ENCODE measurements around the gene RPL19.
A peak's percentile ranks its signal among the peaks of the same experiment; 100 is the strongest.

Gene RPL19

DNA sequence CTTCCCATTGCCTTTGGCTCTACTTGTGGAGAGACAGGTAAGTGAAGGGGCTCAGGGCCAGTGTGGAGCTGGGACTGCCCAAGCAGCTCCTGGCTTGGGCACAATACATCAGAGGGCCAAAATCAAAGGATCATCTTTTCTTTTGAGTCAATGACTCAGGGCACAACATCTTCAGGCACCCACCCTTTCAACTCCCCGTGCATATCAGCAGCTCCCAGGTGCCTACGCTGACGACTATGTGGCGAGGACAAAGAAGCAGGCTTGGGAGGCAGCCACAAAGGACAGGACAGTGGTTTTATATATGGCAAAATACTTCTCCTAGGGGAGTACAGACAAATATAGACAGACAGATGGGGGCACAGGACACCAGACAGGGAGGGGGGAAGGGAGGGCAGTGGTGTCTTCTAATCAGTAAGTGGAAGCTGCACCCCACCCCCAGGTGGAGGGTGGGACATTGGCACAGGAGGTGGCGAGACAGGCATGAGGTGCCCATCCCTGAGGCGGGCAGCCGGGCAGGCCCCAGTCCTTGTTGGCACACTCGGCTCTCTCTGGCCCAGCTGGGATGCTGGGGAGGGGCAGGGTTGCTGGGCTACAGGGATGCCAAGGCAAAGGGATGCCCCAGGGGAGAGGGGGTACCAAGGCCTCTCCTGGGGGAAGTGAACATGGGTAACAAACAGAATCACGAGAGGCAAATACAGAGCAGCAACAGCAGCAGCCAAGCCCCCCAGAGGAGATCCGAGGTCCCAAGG is 26.4 kb upstream of the RPL19 start:
- no peak for DNase-seq

DNA sequence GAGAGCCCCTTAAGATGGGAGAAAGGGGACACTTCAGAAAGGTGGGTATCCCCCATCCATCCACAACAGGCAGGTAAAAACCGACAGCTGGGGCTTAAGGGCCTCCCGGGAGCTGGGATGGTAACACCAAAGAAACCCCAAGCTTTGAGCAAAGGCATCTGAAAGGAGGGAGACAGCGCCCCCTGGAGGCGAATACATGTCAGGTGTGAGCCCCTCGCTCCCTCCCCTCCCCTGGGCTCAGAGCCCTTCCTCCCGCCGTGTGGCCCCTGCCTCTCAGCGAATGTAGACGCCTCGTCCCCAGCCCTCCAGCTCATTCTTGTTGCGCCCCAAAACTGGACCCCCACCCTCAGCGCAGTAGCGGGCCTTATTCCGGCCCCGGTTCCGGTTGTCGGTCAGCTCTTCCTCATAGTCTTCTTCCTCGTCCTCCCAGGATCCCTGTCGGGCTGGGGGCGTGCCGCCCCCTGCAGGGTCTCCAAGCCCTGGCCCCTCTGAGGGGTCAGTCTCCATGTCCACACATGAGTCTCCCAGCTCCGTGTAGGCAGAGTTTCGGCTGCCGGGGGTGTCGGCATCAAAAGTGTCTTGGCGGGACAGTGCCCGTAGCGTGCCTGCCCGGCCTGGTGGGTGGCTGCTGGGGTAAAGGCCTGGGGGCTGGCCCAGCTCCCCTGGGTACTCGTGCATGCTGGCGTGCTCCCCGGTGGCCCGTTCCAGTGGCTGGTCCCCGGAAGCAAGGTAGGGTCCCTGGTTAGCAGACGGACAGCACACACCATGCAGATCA is 25.0 kb upstream of the RPL19 start:
- peak; percentile 38 for DNase-seq

- DNase-seq = no peak
These were observed 24.4 kb upstream of the RPL19 start for GRCh38 chr17:39175695-39176093.

DNA sequence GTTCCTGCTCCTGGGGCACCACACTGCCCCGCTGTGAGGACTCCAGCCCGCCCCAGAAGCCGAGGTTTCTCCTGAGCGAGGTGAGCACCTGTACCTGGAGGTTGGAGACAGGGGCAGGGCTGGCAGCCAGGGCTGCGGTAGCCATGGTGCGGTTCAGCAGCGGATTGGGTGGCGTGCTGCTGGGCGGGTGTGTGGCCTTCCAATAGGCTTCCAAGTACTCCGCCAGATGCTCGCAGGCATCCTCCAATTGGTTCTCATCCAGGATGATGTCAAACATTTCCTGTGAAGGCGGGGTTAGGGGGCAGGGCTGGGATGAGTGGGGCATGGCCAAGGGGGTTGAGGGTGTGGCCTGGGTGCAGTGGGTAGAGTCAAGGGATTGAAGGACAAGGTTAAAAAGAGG is 22.8 kb upstream of the RPL19 start:
- peak; percentile 89 for DNase-seq

DNA sequence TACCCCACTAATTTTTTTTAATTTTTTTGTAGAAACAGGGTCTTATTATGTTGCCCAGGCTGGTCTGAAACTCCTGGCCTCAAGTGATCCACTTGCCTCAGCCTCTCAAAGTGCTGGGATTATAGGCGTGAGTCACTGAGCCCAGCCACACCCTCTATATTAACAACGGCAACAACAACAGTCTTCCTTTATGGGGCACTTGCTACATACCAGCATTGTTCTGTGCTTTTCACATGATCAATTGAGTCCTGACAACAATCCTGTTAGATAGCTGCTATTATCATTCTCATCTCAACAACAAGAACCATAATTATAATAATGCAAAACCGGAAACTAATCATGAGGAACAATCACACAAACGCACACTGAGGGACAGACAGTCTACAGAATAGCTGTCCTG is 21.5 kb upstream of the RPL19 start:
- DNase-seq = no peak

- DNase-seq = no peak
These were observed 18.8 kb upstream of the RPL19 start for GRCh38 chr17:39181303-39181702.

DNA sequence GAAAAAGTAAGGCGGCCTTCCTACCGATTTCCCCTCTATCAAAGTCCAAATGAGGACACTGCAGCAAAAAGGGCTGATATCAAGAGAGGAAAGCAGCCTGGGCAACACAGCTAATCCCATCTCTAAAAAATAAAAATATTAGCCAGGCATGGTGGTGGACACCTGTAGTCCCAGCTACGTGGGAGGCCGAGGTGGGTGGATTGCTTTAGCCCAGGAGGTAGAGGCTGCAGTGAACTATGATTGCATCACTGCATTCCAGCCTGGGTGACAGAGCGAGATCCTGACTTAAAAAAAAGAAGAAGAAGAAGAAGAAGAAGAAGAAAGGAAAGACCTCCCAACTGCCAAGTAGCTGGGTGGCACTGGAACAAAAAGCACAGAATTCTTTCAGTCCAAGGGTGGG is 17.0 kb upstream of the RPL19 start:
- DNase-seq = no peak

- no peak for DNase-seq
These were observed 16.4 kb upstream of the RPL19 start for GRCh38 chr17:39183720-39184119.

- no peak for DNase-seq
These were observed 13.5 kb upstream of the RPL19 start for GRCh38 chr17:39186481-39187002.

- DNase-seq = no peak
These were observed 12.8 kb upstream of the RPL19 start for GRCh38 chr17:39187152-39187830.

- no peak for DNase-seq
These were observed 8.2 kb upstream of the RPL19 start for GRCh38 chr17:39191750-39192510.

DNA sequence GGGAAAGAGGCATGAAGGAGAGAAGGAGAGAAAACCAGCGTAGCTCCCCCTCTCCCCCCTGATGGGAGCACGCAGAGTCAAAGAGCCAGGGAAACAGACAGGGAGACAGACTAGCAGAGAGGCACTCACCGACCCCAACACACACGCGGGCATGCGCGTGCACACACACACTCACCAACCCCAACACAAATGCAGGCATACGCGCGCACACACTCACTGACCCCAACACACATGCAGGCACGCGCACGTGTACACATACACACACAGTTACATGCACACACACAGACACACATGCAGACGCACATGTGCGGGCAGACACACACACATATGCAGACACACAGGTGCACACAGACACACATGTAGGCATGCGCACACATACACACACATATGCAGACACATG is 7.2 kb upstream of the RPL19 start:
- DNase-seq = no peak

GRCh38 chr17:39193346-39193745 is 6.7 kb upstream of the RPL19 start:
- no peak for DNase-seq

- DNase-seq = no peak
These were observed 5.7 kb upstream of the RPL19 start for GRCh38 chr17:39194089-39194984.

DNA sequence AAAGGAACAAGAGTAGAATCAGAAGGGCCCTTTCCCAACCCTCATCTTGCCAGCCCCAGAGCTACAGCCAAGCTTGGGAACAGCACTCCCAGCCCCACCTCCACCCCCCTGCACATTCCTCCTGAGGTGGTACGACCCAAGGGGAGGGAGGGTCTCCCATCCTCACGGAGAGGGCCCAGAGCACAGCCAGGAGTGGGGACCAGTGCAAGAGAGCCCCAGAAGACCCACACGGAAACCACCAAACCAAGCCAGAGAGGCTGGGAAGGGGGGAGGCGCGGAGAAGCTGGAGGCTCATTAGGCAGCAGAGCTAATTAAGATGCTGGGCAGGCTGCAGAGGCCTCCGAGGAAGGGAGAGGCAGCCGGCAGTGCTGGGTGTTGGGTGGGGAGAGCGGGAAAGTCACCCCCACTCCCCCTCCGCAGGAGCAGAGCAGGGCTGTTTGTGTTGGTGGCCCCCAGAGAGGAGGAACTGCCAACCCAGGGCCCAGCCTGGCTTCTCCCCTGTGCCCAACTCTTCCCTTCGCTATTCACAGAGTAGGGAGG is 5.0 kb upstream of the RPL19 start:
- no peak for DNase-seq

- DNase-seq = no peak
These were observed 4.4 kb upstream of the RPL19 start for GRCh38 chr17:39195568-39196160.

DNA sequence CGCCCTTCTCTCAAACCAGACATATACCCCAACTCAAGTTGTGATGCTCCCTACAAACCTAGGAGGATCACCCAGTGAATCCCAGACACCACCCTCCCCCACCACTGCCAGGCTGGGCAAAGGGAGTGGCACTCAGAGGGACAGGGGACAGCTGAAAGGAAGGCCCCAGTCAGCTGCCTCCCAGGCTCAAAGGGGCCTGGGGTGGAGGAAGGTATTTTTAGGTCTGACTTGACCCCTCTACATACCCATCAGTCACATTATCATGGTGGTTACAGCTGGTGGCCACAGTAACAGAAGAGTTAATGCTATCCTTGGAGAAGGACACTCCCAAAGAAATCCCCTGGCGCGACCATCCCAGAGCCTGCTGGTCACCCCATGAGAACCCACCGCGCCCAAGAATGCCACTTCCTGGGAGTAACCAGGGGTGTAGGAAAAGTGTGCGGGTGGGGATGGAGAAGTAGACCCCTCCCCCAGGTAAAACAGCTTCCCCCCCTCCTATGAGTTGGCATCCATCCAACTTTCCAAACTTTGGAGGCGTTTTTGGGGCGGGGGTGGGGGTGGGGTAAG is 3.8 kb upstream of the RPL19 start:
- DNase-seq = no peak

GRCh38 chr17:39196808-39197291 is 3.2 kb upstream of the RPL19 start:
- no peak for DNase-seq

GRCh38 chr17:39197380-39198185 is 2.5 kb upstream of the RPL19 start, which contains the start of gene CACNB1:
Gene CACNB1, minus strand, starts transcription at chr17:39197669. Its CDS starts 174 bp downstream, at chr17:39197495.
- DNase-seq = peak; percentile 34

DNA sequence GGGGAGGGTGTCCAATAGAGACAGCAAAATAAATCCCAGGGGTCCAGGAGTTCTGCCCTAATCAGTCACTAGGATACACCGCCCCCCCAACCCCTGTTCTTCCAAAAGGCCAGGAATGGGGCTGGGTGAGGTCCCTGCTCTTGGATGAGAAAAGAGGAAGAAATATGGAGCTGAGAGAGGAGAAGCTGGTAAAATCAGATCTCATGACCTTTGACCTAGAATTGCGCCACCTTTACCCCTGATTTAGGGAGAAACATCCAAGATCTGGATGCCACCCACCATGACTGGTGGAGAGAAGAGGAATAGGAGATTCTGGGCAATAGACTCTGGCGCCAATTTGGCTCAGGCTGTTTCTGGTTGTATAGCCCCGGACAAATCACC is 1.9 kb upstream of the RPL19 start:
- no peak for DNase-seq
